Measurements from ENCODE around the gene RAB11B. TPM values are rescaled to one million over a fixed set of nuclear protein-coding genes. Genes with fewer than 3 reads are reported as not detected.
A peak's percentile ranks its signal among the peaks of the same experiment; 100 is the strongest.

RAB11B gene
- total and polyA plus RNA-seq, 10 of the 15 experiments (the other 5 are each of a cell fraction or from before 2014, with no cell fraction given), result 0.92 to 82.5 (median 17.9) TPM

- no peak for DNase-seq (ENCODE audit: low read depth, low spot score)
These were observed 1.2 kb downstream of the RAB11B start for GRCh38 chr19:8391198-8392016.

More at GRCh38 chr19:8391198-8392016, 1.2 kb downstream of the RAB11B start:
- ATAC-seq, result no peak
- FAIRE-seq, result no peak
- in situ Hi-C loops (cut with MboI), result no loop called here
- Histone ChIP-seq H3K27ac (ENCODE audit: control insufficient read depth, insufficient read depth) (0 out of 2 replicates have a peak overlapping the region, but pooled peaks have one; percentile 11), H4K20me1 (ENCODE audit: control insufficient read depth, insufficient read depth) (peaks cover 5% of the 10 kb centered on the region), H2AFZ (ENCODE audit: control insufficient read depth, low read depth, low read length) (no peak overlapping the region), H3K9me3 (replicated peaks; ENCODE audit: control insufficient read depth, insufficient read depth, low read length) (no peaks in the 10 kb centered on the region; the same call in 2 of the 3 replicates), H3K4me2 (ENCODE audit: control insufficient read depth, insufficient read depth) (peak overlapping the region; percentile 93), H3K9ac (ENCODE audit: control insufficient read depth, insufficient read depth, low read length) (no peak overlapping the region), H3K79me2 (ENCODE audit: control insufficient read depth, insufficient read depth, low read length) (peaks cover 30% of the 10 kb centered on the region), H3K27me3 (replicated peaks in 1 of 2; ENCODE audit: control insufficient read depth in 2 of 2, insufficient read depth in 2 of 2, low read length in 1 of 2) (no peaks in the 10 kb centered on the region), H3K36me3 (ENCODE audit: control insufficient read depth in 2 of 2, insufficient read depth in 2 of 2, low read length in 1 of 2) (peaks cover 0 to 3% of the 10 kb centered on the region in 2 experiments; a peak in 1 of 4 replicates), H3K4me1 (ENCODE audit: control insufficient read depth, insufficient read depth, low read length) (peaks cover 11% of the 10 kb centered on the region), H3K4me3 (peak overlapping the region; percentile 40; the same call in 1 of the 2 replicates)
- TF ChIP-seq MTA3 (IDR thresholded peaks at IDR 0.05; ENCODE audit: borderline replicate concordance, low read length) (no peak), RELB (IDR thresholded peaks at IDR 0.05; ENCODE audit: low read depth) (no peak), NR2F1 (conservative IDR thresholded peaks at IDR 0.05) (no peak), BCLAF1 (IDR thresholded peaks at IDR 0.05) (no peak), EZH2 (IDR thresholded peaks at IDR 0.05; ENCODE audit: borderline replicate concordance, control insufficient read depth, low read depth, low read length) (no peak), NFYB (IDR thresholded peaks at IDR 0.05; ENCODE audit: insufficient read depth, low read depth, low read length) (no peak), TARDBP (IDR thresholded peaks at IDR 0.05; ENCODE audit: borderline replicate concordance) (no peak), SIX5 (IDR thresholded peaks at IDR 0.05; ENCODE audit: low read depth, low read length, severe bottlenecking) (no peak)
- RAD21 ChIA-PET (ENCODE audit: unreplicated experiment), result interaction anchor here (0.6 to 1.6 kb wide), 4 partner anchors 22 to 123 kb away, joined by 3 to 5 read pairs (median 4); partner anchors contain the start of genes MARCHF2 and ZNF414
- WGBS (ENCODE audit: insufficient coverage, insufficient replicate concordance, low lambda C conversion rate, missing lambda C conversion rate), result 80% methylated on average over 23 of the region's 23 CpGs
- SMC1A ChIA-PET (ENCODE audit: uncharacterized antibody, unreplicated experiment), result no interaction called here
- POLR2A ChIA-PET, result interaction anchor here (1.0 to 3.0 kb wide), 2 partner anchors 8 to 122 kb away, joined by 5 to 11 read pairs; partner anchors contain the start of gene ZNF414
- CTCF ChIA-PET, result interaction anchor here (1.2 to 1.6 kb wide), 5 partner anchors 22 to 188 kb away, joined by 3 to 5 read pairs (median 4); partner anchors contain the start of genes MARCHF2 and ZNF414
- intact Hi-C loops (cut with micrococcal nuclease; ENCODE audit: unreplicated experiment), result no loop called here
- TSS peak; percentile 81 for BruUV-seq (replicated peaks)
